HCT116 (cell line): ENCODE data around the gene SKA2. TPM values are rescaled to one million over a fixed set of nuclear protein-coding genes. Genes with fewer than 3 reads are reported as not detected.

ENCODE experiments used
- ATAC-seq: fragments of 200-7000 bp; cut with Tn5 transposase; 2 replicates; pipeline ENCODE4 v1.9.1; 2020; ENCODE audit warnings: mild to moderate bottlenecking, moderate library complexity
- BruUV-seq: library from RNA; stranded (reverse); fragments of 400-500 nt; replicated peaks from 2 replicates; lab custom pipeline; 2021; lab: Mats Ljungman, UMichigan
- CTCF ChIA-PET: fragments of 300-600 bp; sonication (Branson Sonifier 250); formaldehyde crosslinking; loops from one replicate; lab custom pipeline; 2021; ENCODE audit warnings: antibody characterized with exemption; lab: Charles Lee
- POLR2A ChIA-PET: fragments of 300-600, 350-600 bp; sonication (Branson Sonifier 250); formaldehyde crosslinking; loops from one replicate; lab custom pipeline; 2021; ENCODE audit warnings: antibody characterized with exemption; lab: Charles Lee
- RAD21 ChIA-PET, 2 experiments: fragments of 300-600 bp; sonication (Branson Sonifier 250); formaldehyde crosslinking; loops; one replicate each; lab custom pipeline; 2023; ENCODE audit warnings: low total read pairs in 2 of 2; ENCODE audit not compliant: uncharacterized antibody in 2 of 2, unreplicated experiment in 2 of 2, low non-redundant PET in 1 of 2; lab: Charles Lee
- DNase-seq: peaks from one replicate; pipeline ENCODE4 v3.0.0-alpha.2; 2010; ENCODE audit warnings: low read depth, low spot score
- H2AFZ ChIP-seq: fragments of 200-600 bp; shearing (Covaris generic), sonication (generic); 2 replicates; pipeline ENCODE4 v1.6.1; 2017; ENCODE audit warnings: low read depth, mixed run types, mixed read lengths, antibody characterized with exemption, low read length; ENCODE audit not compliant: poor library complexity, severe bottlenecking
- H3K27ac ChIP-seq: 2 replicates; pipeline ENCODE4 v1.5.1; 2012; ENCODE audit warnings: low read depth, low read length
- H3K27me3 ChIP-seq: fragments of 200-600 bp; sonication (generic); 2 replicates; pipeline ENCODE4 v1.6.1; 2016; ENCODE audit warnings: mixed run types, low read length, mixed read lengths; ENCODE audit not compliant: insufficient read depth
- H3K36me3 ChIP-seq, 2 experiments: fragments of 200-500 bp in 1 of 2; fragments of 200-600 bp in 1 of 2; sonication (Bioruptor generic) in 1 of 2; sonication (generic) in 1 of 2; 2 replicates each; pipeline versions ENCODE4 v1.5.1 to v1.6.1; 2014 to 2016; ENCODE audit warnings: low read length in 2 of 2, inconsistent platforms in 1 of 2, mixed read lengths in 1 of 2, mixed run types in 1 of 2; ENCODE audit not compliant: insufficient read depth in 2 of 2, control insufficient read depth in 1 of 2
- H3K4me1 ChIP-seq, 2 experiments: fragments of 200-600 bp in 1 of 2; sonication (generic) in 1 of 2; 2 replicates each; pipeline versions ENCODE4 v1.5.1 to v1.6.1; 2012 to 2017; ENCODE audit warnings: low read length in 2 of 2, inconsistent platforms in 1 of 2, mild to moderate bottlenecking in 1 of 2, mixed read lengths in 1 of 2, mixed run types in 1 of 2, moderate library complexity in 1 of 2; ENCODE audit not compliant: insufficient read depth in 2 of 2, control insufficient read depth in 1 of 2
- H3K4me2 ChIP-seq: fragments of 200-600 bp; sonication (generic); 2 replicates; pipeline ENCODE4 v1.6.1; 2017; ENCODE audit warnings: mixed run types, low read length, mixed read lengths
- H3K4me3 ChIP-seq, 2 experiments: fragments of 200-600 bp in 1 of 2; sonication (generic) in 1 of 2; replicated peaks in 1 of 2; 2 replicates each; pipeline ENCODE4 v1.5.1; 2011 to 2016; ENCODE audit warnings: low read length in 2 of 2, control low read depth in 1 of 2, low read depth in 1 of 2, mild to moderate bottlenecking in 1 of 2, mixed read lengths in 1 of 2, mixed run types in 1 of 2
- H3K79me2 ChIP-seq: fragments of 200-600 bp; sonication (generic); 2 replicates; pipeline ENCODE4 v1.6.1; 2017; ENCODE audit warnings: mild to moderate bottlenecking, mixed run types, low read length, moderate library complexity, mixed read lengths; ENCODE audit not compliant: insufficient read depth
- H3K9ac ChIP-seq: fragments of 200-600 bp; sonication (generic); 2 replicates; pipeline ENCODE4 v1.6.1; 2016; ENCODE audit warnings: low read length, mixed read lengths
- H3K9me2 ChIP-seq: fragments of 200-600 bp; sonication (generic), shearing (Covaris generic); 2 replicates; pipeline ENCODE4 v1.6.1; 2017; ENCODE audit warnings: mixed run types, mild to moderate bottlenecking, moderate library complexity; ENCODE audit not compliant: insufficient read depth
- H3K9me3 ChIP-seq, 2 experiments: fragments of 200-500 bp in 1 of 2; fragments of 200-600 bp in 1 of 2; sonication (Bioruptor generic) in 1 of 2; sonication (generic) in 1 of 2; 2 replicates each; pipeline ENCODE4 v1.6.1; 2014 to 2017; ENCODE audit warnings: low read length in 2 of 2, mixed read lengths in 2 of 2, inconsistent platforms in 1 of 2, low read depth in 1 of 2, mild to moderate bottlenecking in 1 of 2, mixed run types in 1 of 2, moderate library complexity in 1 of 2; ENCODE audit not compliant: control insufficient read depth in 1 of 2, insufficient read depth in 1 of 2
- H4K20me1 ChIP-seq: fragments of 200-600 bp; sonication (generic), shearing (Covaris generic); 2 replicates; pipeline ENCODE4 v1.6.1; 2017; ENCODE audit warnings: mixed run types, mild to moderate bottlenecking, moderate library complexity; ENCODE audit not compliant: insufficient read depth
- CBX3 ChIP-seq: IDR thresholded peaks from 2 replicates; pipeline ENCODE4 v1.6.1; 2012; ENCODE audit warnings: low read depth
- EGR1 ChIP-seq: IDR thresholded peaks from 2 replicates; pipeline ENCODE4 v1.6.1; 2012; ENCODE audit warnings: low read depth
- ELF1 ChIP-seq: IDR thresholded peaks from 2 replicates; pipeline ENCODE4 v1.6.1; 2012; ENCODE audit warnings: low read depth, borderline replicate concordance
- EZH2 ChIP-seq: fragments of 200-600 bp; sonication (generic); IDR thresholded peaks from 2 replicates; pipeline ENCODE4 v1.6.1; 2017; ENCODE audit warnings: antibody characterized with exemption, mixed run types
- FOSL1 ChIP-seq: IDR thresholded peaks from 2 replicates; pipeline ENCODE4 v1.6.1; 2012; ENCODE audit warnings: low read depth
- JUND ChIP-seq: IDR thresholded peaks from 2 replicates; pipeline ENCODE4 v1.6.1; 2012
- POLR2A ChIP-seq: IDR thresholded peaks from 2 replicates; pipeline ENCODE4 v1.7.0; 2011; ENCODE audit warnings: borderline replicate concordance; ENCODE audit not compliant: insufficient read depth, insufficient read length; ENCODE audit errors: extremely low read depth
- POLR2AphosphoS5 ChIP-seq: IDR thresholded peaks from 2 replicates; pipeline ENCODE4 v1.6.1; 2011; ENCODE audit warnings: mild to moderate bottlenecking, low read depth, low read length, moderate library complexity
- TCF7L2 ChIP-seq: IDR thresholded peaks from 2 replicates; pipeline ENCODE4 v1.7.0; 2011; ENCODE audit warnings: borderline replicate concordance, inconsistent platforms; ENCODE audit not compliant: insufficient read depth, insufficient read length; ENCODE audit errors: extremely low read depth
- ZFX ChIP-seq: fragments of 450-650 bp; IDR thresholded peaks from 2 replicates; pipeline ENCODE4 v1.6.1; 2017
- ZNF274 ChIP-seq: fragments of 200-500 bp; sonication (Bioruptor generic); IDR thresholded peaks from 2 replicates; pipeline ENCODE4 v1.6.1; 2014; ENCODE audit warnings: mild to moderate bottlenecking, low read depth, low read length, inconsistent platforms
- intact Hi-C: fragments of 100-400 bp; cut with micrococcal nuclease; formaldehyde crosslinking; loops from 2 replicates; pipeline ENCODE4 v1.10.0; 2022
- total RNA-seq: library from RNA; stranded (reverse); gene quantifications from one replicate; pipeline ENCODE4 v1.2.1, GENCODE V29; 2021; ENCODE audit not compliant: unreplicated experiment
- TF ChIP-seq, protein P1 (sequence below): IDR thresholded peaks from 2 replicates; pipeline ENCODE4 v1.6.1; 2011; ENCODE audit warnings: mild to moderate bottlenecking, low read length, moderate library complexity; ENCODE audit not compliant: insufficient replicate concordance; ENCODE audit errors: extremely low read depth
- TF ChIP-seq, protein P2 (sequence below), 3 experiments: fragments of 200-600 bp in 1 of 3; sonication (generic) in 1 of 3; IDR thresholded peaks in 2 of 3; conservative IDR thresholded peaks in 1 of 3; 2 replicates each; pipeline ENCODE4 v1.5.1; 2012 to 2017; ENCODE audit warnings: low read depth in 2 of 3, low read length in 2 of 3, antibody characterized with exemption in 1 of 3, borderline replicate concordance in 1 of 3, control low read depth in 1 of 3, mild to moderate bottlenecking in 1 of 3, mixed read lengths in 1 of 3, mixed run types in 1 of 3, moderate library complexity in 1 of 3; ENCODE audit not compliant: insufficient read depth in 1 of 3

SKA2 gene
- total RNA-seq, 1 experiment from 2014 or later = 72.8 TPM

DNA sequence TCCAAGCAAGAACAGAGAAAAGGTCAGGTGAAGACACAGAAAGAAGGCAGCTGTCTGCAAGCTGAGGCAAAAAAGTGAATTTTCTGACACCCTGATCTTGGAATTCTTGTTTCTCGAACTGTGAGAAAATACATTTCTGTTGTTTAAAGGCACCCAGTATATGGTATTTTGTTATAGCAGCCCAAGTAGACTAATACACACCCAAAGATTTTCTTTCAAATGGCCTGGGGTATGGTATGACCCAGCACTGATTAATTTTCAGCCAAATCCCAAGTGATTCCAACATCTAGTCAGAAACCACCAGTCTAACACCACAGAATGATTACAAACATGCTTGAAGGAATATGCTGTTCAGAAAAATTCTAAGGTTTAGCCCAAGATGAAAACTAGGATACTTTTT, 85.1 kb downstream of the SKA2 start:
- H3K9ac ChIP-seq = no peak overlapping the region
- H3K27ac ChIP-seq = no peak overlapping the region
- H3K4me3 ChIP-seq = no peak overlapping the region
- no peaks in the 10 kb centered on the region for H3K9me2 ChIP-seq
- peaks cover 31 to 36% of the 10 kb centered on the region in 2 experiments for H3K36me3 ChIP-seq
- POLR2A ChIA-PET = no interaction called here
- DNase-seq (no peak), ATAC-seq (no peak)
- no peaks in the 10 kb centered on the region for H3K9me3 ChIP-seq
- no TSS peak for BruUV-seq
- intact Hi-C loops = no loop called here
- no peak overlapping the region for H2AFZ ChIP-seq
- no peaks in the 10 kb centered on the region for H4K20me1 ChIP-seq
- no peak overlapping the region for H3K4me2 ChIP-seq
- no peaks in the 10 kb centered on the region for H3K79me2 ChIP-seq
- CTCF ChIA-PET = no interaction called here
- no peak for TF ChIP-seq POLR2AphosphoS5
- TF ChIP-seq TCF7L2 = no peak
- TF ChIP-seq, all 23 proteins: peak for 0
- H3K27me3 ChIP-seq = no peaks in the 10 kb centered on the region
- RAD21 ChIA-PET = no interaction called here
- H3K4me1 ChIP-seq = no peaks in the 10 kb centered on the region

DNA sequence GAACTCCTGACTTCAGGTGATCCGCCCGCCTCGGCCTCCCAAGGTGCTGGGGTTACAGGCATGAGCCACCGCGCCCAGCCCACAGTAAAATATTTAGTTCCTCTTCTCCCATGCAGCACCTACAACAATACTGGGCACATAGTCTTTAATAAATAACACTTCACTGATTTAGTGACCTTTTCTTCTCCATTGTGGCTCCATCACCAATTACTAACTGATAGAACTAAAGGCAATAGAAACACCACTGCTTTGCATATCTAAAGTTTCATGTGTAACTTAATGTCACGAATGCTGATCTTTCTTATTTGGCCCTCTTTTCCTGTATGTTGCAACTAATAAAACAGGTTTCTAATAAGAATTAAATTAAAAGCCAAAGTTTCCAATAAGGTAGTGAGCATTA, 87.2 kb downstream of the SKA2 start:
- Histone ChIP-seq H3K4me2 (no peak overlapping the region), H3K36me3 (peaks cover 18 to 27% of the 10 kb centered on the region in 2 experiments), H3K9ac (no peak overlapping the region), H3K27me3 (no peaks in the 10 kb centered on the region), H3K9me3 (no peaks in the 10 kb centered on the region), H3K4me3 (no peak overlapping the region), H3K4me1 (no peaks in the 10 kb centered on the region), H4K20me1 (no peaks in the 10 kb centered on the region), H3K79me2 (no peaks in the 10 kb centered on the region), H3K27ac (no peak overlapping the region), H2AFZ (no peak overlapping the region), H3K9me2 (no peaks in the 10 kb centered on the region)
- DNase-seq = no peak
- intact Hi-C loops = no loop called here
- ChIA-PET CTCF (no interaction called here), POLR2A (no interaction called here), RAD21 (no interaction called here)
- TF ChIP-seq EZH2 (no peak), CBX3 (no peak), ZFX (no peak), ELF1 (no peak), POLR2AphosphoS5 (no peak), FOSL1 (no peak), EGR1 (no peak), ZNF274 (no peak), POLR2A (no peak), JUND (no peak)
- TF ChIP-seq, protein P1, sequence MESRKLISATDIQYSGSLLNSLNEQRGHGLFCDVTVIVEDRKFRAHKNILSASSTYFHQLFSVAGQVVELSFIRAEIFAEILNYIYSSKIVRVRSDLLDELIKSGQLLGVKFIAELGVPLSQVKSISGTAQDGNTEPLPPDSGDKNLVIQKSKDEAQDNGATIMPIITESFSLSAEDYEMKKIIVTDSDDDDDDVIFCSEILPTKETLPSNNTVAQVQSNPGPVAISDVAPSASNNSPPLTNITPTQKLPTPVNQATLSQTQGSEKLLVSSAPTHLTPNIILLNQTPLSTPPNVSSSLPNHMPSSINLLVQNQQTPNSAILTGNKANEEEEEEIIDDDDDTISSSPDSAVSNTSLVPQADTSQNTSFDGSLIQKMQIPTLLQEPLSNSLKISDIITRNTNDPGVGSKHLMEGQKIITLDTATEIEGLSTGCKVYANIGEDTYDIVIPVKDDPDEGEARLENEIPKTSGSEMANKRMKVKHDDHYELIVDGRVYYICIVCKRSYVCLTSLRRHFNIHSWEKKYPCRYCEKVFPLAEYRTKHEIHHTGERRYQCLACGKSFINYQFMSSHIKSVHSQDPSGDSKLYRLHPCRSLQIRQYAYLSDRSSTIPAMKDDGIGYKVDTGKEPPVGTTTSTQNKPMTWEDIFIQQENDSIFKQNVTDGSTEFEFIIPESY = no peak
- TF ChIP-seq, protein P2, sequence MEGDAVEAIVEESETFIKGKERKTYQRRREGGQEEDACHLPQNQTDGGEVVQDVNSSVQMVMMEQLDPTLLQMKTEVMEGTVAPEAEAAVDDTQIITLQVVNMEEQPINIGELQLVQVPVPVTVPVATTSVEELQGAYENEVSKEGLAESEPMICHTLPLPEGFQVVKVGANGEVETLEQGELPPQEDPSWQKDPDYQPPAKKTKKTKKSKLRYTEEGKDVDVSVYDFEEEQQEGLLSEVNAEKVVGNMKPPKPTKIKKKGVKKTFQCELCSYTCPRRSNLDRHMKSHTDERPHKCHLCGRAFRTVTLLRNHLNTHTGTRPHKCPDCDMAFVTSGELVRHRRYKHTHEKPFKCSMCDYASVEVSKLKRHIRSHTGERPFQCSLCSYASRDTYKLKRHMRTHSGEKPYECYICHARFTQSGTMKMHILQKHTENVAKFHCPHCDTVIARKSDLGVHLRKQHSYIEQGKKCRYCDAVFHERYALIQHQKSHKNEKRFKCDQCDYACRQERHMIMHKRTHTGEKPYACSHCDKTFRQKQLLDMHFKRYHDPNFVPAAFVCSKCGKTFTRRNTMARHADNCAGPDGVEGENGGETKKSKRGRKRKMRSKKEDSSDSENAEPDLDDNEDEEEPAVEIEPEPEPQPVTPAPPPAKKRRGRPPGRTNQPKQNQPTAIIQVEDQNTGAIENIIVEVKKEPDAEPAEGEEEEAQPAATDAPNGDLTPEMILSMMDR (IDR thresholded peaks at IDR 0.05 in 2 of 3, conservative IDR thresholded peaks at IDR 0.05 in 1 of 3; ENCODE audit: borderline replicate concordance in 1 of 3, insufficient read depth in 1 of 3, low read depth in 2 of 3, low read length in 2 of 3) = no peak
- BruUV-seq = no TSS peak
- no peak for ATAC-seq
